Measurements from ENCODE around the gene MFAP5.
"Not testable (repeated sequence)": the region's sequence is repeated elsewhere in the genome, so short reads cannot be mapped to it uniquely, and the experiment has no call there.

The MFAP5 gene

DNA sequence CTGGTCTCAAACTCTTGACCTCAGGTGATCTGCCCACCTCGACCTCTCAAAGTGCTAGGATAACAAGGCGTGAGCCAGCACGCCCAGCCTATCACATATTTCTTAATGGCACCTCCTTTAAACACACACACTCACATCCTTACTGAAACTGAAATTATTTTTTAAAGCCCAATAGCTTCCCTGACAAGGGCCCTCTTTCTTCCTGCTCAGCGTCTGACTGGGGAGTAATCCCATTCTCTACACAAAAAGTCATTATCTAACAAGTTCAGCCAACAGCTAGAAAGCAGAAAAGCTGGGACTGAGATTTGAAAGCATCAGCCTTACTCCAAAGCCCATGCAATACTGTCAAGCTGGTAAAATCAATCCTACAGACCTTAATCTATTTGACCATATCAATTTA is 40.0 kb downstream of the MFAP5 start:
- no peak overlapping the region for H3K4me3 ChIP-seq (ENCODE audit: low read depth, low read length)
- TF ChIP-seq, protein P1, sequence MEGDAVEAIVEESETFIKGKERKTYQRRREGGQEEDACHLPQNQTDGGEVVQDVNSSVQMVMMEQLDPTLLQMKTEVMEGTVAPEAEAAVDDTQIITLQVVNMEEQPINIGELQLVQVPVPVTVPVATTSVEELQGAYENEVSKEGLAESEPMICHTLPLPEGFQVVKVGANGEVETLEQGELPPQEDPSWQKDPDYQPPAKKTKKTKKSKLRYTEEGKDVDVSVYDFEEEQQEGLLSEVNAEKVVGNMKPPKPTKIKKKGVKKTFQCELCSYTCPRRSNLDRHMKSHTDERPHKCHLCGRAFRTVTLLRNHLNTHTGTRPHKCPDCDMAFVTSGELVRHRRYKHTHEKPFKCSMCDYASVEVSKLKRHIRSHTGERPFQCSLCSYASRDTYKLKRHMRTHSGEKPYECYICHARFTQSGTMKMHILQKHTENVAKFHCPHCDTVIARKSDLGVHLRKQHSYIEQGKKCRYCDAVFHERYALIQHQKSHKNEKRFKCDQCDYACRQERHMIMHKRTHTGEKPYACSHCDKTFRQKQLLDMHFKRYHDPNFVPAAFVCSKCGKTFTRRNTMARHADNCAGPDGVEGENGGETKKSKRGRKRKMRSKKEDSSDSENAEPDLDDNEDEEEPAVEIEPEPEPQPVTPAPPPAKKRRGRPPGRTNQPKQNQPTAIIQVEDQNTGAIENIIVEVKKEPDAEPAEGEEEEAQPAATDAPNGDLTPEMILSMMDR (IDR thresholded peaks at IDR 0.05; ENCODE audit: insufficient read depth, low read depth, low read length, missing control alignments), result no peak
- DNase-seq (ENCODE audit: low read depth), result no peak

DNA sequence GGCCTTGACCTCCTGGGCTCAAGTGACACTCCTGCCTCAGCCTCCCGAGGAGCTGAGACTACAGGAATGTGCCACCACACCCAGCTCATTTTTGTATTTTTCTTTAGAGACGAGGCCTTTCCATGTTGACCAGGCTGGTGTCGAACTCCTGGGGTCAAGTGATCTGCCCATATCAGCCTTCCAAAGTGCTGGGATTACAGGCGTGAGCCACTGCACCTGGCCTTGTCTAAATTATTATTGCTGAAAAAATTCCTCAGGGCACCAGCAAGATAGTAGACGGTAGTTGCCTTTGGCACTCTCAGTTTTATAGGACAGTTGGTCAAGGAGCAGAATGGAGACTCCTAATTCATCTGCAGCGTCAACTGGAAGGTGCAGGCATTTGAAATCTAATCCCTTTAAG is 47.4 kb downstream of the MFAP5 start:
- H3K4me3 ChIP-seq (ENCODE audit: low read depth, low read length), result no peak overlapping the region
- TF ChIP-seq, protein P1 (IDR thresholded peaks at IDR 0.05; ENCODE audit: insufficient read depth, low read depth, low read length, missing control alignments), result no peak
- DNase-seq (ENCODE audit: low read depth), result no peak

DNA sequence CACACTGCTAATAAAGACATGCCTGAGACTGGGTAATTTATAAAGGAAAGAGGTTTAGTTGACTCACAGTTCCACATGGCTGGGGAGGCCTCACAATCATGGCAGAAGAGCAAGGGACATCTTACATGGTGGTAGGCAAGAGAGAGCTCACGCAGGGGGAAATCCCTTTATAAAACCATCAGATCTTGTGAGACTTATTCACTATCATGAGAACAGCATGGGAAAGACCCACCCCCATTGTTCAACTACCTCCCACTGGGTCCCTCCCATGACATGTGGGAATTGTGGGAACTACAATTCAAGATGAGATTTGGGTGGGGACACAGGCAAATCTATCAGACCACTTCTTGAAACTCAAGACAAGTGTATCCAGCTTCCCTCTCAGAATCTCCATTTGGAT is 48.7 kb downstream of the MFAP5 start:
- DNase-seq (ENCODE audit: low read depth); H3K4me3 ChIP-seq (ENCODE audit: low read depth, low read length): not testable (repeated sequence)

DNA sequence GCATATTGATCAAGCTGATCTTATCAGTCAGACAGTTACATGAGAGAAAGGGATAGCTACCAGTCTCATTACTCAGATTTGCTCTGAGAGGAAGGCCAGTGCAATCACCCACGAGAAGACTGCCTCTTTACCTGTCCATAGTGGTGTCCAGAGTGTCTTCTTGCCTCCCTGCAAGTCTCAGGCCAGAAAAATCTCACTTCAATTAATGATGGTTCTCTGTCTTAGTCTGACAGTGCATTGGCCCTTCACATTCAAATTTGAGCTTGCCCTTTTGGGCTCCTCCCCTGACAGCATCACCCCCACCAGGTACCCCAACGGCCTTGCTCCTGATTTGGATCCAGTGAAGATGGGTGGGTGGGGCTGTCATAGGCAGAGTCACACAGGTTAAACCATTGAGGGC is 50.0 kb downstream of the MFAP5 start, which contains the start of gene AICDA:
AICDA (minus strand) TSS at position 231 of the 400 bp plus-strand sequence; CDS start at position 139, 92 bp downstream.
- TF ChIP-seq, protein P1 (IDR thresholded peaks at IDR 0.05; ENCODE audit: insufficient read depth, low read depth, low read length, missing control alignments), result no peak
- H3K4me3 ChIP-seq (ENCODE audit: low read depth, low read length), result peak within 1 kb of the TSS; percentile 54
- peak; percentile 66 for DNase-seq (ENCODE audit: low read depth)

DNA sequence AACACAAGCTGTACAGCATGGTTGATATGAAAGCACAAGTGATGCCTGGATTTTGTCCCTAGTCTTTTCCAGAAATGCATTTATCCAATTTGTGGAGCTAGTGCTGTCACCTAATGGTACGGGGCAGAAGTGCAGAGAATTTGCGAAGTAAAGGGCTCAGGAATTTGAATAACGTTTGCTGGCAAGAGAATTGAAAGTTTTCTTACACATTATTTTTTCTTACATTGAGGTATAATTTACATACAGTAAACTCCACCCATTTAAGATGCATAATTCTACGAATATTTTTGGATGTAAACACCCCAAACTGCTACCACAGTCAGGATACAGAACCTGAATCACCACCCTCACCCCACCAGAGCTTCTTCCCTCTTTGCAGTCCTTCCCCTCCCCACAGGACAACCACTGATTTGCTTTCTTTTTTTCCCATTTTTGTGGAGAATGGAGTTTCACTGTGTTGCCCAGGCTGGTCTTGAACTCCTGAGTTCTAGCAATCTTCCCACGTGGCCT is 53.5 kb downstream of the MFAP5 start:
- DNase-seq (ENCODE audit: low read depth), result peak; percentile 66
- H3K4me3 ChIP-seq (ENCODE audit: low read depth, low read length), result peak overlapping the region; percentile 54
- TF ChIP-seq, protein P1 (IDR thresholded peaks at IDR 0.05; ENCODE audit: insufficient read depth, low read depth, low read length, missing control alignments), result peak; percentile 71

DNA sequence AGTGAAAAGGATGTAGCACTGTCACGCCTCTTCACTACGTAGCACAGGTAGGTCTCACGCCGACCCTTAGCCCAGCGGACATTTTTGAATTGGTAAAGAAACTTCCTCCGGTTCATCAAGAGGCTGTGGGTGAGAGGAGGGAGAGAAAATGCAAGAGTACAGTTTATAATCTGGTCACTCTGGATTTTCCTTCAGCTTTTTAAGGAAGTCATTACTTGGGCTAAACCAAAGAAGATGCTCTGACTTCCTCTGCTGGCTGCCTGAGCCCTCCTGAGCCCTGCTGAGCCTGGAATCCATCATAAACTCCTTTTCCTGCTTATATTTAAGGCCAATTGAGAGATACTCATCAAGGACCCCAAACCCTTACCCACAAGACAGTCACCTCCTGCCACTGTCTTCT is 55.7 kb downstream of the MFAP5 start:
- DNase-seq (ENCODE audit: low read depth), result no peak
- H3K4me3 ChIP-seq (ENCODE audit: low read depth, low read length), result no peak overlapping the region
- TF ChIP-seq, protein P1 (IDR thresholded peaks at IDR 0.05; ENCODE audit: insufficient read depth, low read depth, low read length, missing control alignments), result no peak

DNA sequence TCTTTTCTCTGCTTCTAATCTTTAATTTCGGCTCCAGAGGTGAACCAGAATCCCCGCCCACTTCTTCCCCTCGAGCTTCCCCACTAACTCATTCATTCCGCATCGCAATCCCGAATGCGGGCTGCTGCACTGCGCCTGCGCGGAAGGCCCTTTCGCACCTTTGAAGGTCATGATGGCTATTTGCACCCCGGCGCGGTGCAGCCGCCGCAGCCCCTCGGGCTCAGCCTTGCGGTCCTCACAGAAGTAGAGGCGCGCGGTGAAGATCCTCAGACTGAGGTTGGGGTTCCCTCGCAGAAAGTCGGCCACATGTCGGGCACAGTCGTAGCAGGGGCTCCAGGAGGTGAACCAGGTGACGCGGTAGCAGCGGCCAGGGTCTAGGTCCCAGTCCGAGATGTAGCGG is 57.6 kb downstream of the MFAP5 start:
- TF ChIP-seq, protein P1 (IDR thresholded peaks at IDR 0.05; ENCODE audit: insufficient read depth, low read depth, low read length, missing control alignments), result no peak
- no peak for DNase-seq (ENCODE audit: low read depth)
- H3K4me3 ChIP-seq (ENCODE audit: low read depth, low read length), result no peak overlapping the region
